NT2/D1 (cell line): Measurements from ENCODE around the gene PPP6R1.

ENCODE experiments used
- YY1 ChIP-seq: IDR thresholded peaks from 2 replicates; pipeline ENCODE4 v1.6.1; 2011; ENCODE audit not compliant: insufficient read length, insufficient read depth
- ZNF274 ChIP-seq: IDR thresholded peaks from 2 replicates; pipeline ENCODE4 v1.6.1; 2011; ENCODE audit warnings: mild to moderate bottlenecking, low read depth, low read length

DNA sequence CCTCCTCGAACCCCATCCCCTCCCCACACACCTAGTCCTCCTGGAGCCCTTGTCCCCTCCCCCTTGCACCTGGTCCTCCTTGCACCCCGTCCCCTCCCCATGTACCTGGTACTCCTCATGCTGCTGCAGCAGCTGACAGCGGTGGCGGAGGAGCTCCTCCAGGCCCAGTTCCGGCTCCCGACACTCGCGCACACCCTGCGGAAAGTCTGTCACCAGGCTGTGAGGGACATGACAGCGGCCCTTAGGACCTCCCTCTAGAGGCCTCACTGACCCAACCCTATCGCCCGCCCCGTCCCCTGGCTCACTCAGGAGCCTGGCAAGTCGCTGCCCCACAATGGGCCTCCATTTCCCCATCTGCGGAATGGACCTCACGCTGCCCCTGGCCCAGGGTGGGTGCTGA, 6.4 kb upstream of the PPP6R1 start:
- TF ChIP-seq YY1 (no peak), ZNF274 (no peak)
